Measurements from ENCODE around the gene GYS2. TPM values are rescaled to one million over a fixed set of nuclear protein-coding genes. Genes with fewer than 3 reads are reported as not detected.

The GYS2 gene
- total and polyA plus RNA-seq, 2 of the 4 experiments (the other 2 are of a cell fraction), result not detected

DNA sequence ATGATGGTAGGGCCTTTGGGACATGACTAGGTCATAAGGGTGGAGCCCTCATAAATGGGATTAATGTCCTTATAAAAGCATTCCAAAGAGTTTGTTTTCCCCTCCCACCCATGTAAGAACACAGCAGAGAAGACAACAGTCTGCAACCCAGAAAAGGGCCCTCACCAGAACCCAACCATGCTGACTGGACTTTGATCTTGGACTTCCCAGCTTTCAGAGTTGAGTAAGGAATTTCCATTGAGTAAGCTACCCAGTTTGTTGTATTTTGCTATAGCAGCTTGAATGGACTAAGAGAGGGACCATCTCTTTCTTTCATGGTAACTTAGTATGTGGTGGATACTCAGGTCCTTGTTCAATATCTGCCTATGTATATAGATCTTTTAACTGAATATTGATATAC is 81.5 kb downstream of the GYS2 start:
- Histone ChIP-seq H3K9me1 (ENCODE audit: insufficient read depth, low read length) (no peaks in the 10 kb centered on the region), H3K4me3 (ENCODE audit: insufficient read depth, low read depth, low read length) (no peak overlapping the region), H3K23ac (ENCODE audit: low read depth, low read length) (no peak overlapping the region), H2AFZ (replicated peaks; ENCODE audit: low read length, poor library complexity) (no peak overlapping the region), H3K14ac (replicated peaks; ENCODE audit: low read depth, low read length) (no peak overlapping the region), H3K27me3 (ENCODE audit: control insufficient read depth, insufficient read depth, low read length) (peaks cover 3% of the 10 kb centered on the region), H4K8ac (ENCODE audit: low read depth in 2 of 2, low read length in 2 of 2) (no peak overlapping the region), H3K4me1 (ENCODE audit: control insufficient read depth, insufficient read depth, low read length) (no peaks in the 10 kb centered on the region), H2AK5ac (ENCODE audit: low read depth, low read length) (no peak overlapping the region), H2BK5ac (ENCODE audit: low read depth, low read length, poor library complexity, severe bottlenecking) (no peak overlapping the region), H4K91ac (ENCODE audit: insufficient read depth, low read depth, low read length) (no peak overlapping the region), H4K20me1 (ENCODE audit: insufficient read depth, low read length) (no peaks in the 10 kb centered on the region), H2BK15ac (ENCODE audit: low read depth, low read length) (no peak overlapping the region), H3K79me1 (ENCODE audit: low read depth in 1 of 2, low read length in 2 of 2) (no peaks in the 10 kb centered on the region), H2BK120ac (ENCODE audit: low read depth, low read length) (no peak overlapping the region), H3K27ac (ENCODE audit: insufficient read depth, low read length) (no peak overlapping the region), H3K4me2 (ENCODE audit: low read depth, low read length) (no peak overlapping the region), H3K9ac (ENCODE audit: low read depth, low read length) (no peak overlapping the region), H3K18ac (ENCODE audit: low read depth, low read length) (no peak overlapping the region), H3K4ac (ENCODE audit: low read depth, low read length) (no peak overlapping the region), H2AK9ac (replicated peaks; ENCODE audit: low read depth, low read length, poor library complexity) (no peak overlapping the region), H3K56ac (ENCODE audit: extremely low read depth, insufficient read depth, low read length) (no peak overlapping the region), H2BK20ac (ENCODE audit: low read depth, low read length) (no peak overlapping the region), H3K9me3 (ENCODE audit: control insufficient read depth, insufficient read depth, low read length) (no peaks in the 10 kb centered on the region), H3K36me3 (ENCODE audit: control insufficient read depth, insufficient read depth, low read length) (no peaks in the 10 kb centered on the region), H4K5ac (ENCODE audit: low read depth, low read length) (no peak overlapping the region)
- TF ChIP-seq RAD21 (IDR thresholded peaks at IDR 0.05; ENCODE audit: low read length) (no peak), FOS (IDR thresholded peaks at IDR 0.05; ENCODE audit: low read depth, low read length) (no peak), MAZ (IDR thresholded peaks at IDR 0.05; ENCODE audit: borderline replicate concordance, low read depth, low read length) (no peak), POLR2A (IDR thresholded peaks at IDR 0.05; ENCODE audit: low read depth, low read length) (no peak), CHD1 (IDR thresholded peaks at IDR 0.05; ENCODE audit: low read depth, low read length) (no peak), SMC3 (IDR thresholded peaks at IDR 0.05; ENCODE audit: low read depth, low read length) (no peak), BHLHE40 (IDR thresholded peaks at IDR 0.05; ENCODE audit: low read depth, low read length) (no peak), MXI1 (IDR thresholded peaks at IDR 0.05; ENCODE audit: borderline replicate concordance, low read depth, low read length) (no peak), CEBPB (IDR thresholded peaks at IDR 0.05; ENCODE audit: low read depth, low read length) (no peak), MAFK (IDR thresholded peaks at IDR 0.05; ENCODE audit: low read depth, low read length) (no peak)
- TF ChIP-seq, protein P1, sequence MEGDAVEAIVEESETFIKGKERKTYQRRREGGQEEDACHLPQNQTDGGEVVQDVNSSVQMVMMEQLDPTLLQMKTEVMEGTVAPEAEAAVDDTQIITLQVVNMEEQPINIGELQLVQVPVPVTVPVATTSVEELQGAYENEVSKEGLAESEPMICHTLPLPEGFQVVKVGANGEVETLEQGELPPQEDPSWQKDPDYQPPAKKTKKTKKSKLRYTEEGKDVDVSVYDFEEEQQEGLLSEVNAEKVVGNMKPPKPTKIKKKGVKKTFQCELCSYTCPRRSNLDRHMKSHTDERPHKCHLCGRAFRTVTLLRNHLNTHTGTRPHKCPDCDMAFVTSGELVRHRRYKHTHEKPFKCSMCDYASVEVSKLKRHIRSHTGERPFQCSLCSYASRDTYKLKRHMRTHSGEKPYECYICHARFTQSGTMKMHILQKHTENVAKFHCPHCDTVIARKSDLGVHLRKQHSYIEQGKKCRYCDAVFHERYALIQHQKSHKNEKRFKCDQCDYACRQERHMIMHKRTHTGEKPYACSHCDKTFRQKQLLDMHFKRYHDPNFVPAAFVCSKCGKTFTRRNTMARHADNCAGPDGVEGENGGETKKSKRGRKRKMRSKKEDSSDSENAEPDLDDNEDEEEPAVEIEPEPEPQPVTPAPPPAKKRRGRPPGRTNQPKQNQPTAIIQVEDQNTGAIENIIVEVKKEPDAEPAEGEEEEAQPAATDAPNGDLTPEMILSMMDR (conservative IDR thresholded peaks at IDR 0.05; ENCODE audit: low read depth, low read length), result no peak
- TF ChIP-seq, protein P2, sequence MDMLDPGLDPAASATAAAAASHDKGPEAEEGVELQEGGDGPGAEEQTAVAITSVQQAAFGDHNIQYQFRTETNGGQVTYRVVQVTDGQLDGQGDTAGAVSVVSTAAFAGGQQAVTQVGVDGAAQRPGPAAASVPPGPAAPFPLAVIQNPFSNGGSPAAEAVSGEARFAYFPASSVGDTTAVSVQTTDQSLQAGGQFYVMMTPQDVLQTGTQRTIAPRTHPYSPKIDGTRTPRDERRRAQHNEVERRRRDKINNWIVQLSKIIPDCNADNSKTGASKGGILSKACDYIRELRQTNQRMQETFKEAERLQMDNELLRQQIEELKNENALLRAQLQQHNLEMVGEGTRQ (IDR thresholded peaks at IDR 0.05; ENCODE audit: low read depth, low read length), result no peak
- in situ Hi-C loops (cut with MboI; ENCODE audit: low sequenced_read_pairs) (no loop called here), dilution Hi-C loops (cut with HindIII; ENCODE audit: low sequenced_read_pairs, unreplicated experiment) (no loop called here), intact Hi-C loops (cut with micrococcal nuclease) (no loop called here)
- ChIA-PET CTCF (no interaction called here), POLR2A (ENCODE audit: unreplicated experiment) (no interaction called here)
- BruUV-seq (replicated peaks), result no TSS peak
- ATAC-seq (ENCODE audit: low read depth) (no peak), DNase-seq (no peak)

All from IMR-90 (cell line).